Testis (tissue), 3 donors: ENCODE results near the gene PLEKHF1. TPM values are rescaled to one million over a fixed set of nuclear protein-coding genes. Genes with fewer than 3 reads are reported as not detected.
"Not testable (repeated sequence)": the region's sequence is repeated elsewhere in the genome, so short reads cannot be mapped to it uniquely, and the experiment has no call there.

Source experiments
- DNase-seq: peaks from one replicate; pipeline ENCODE4 v3.0.0-alpha.2; 2019
- H3K27ac ChIP-seq, 2 donors: fragments of 200-600 bp; sonication (generic); one replicate each; pipeline ENCODE4 v1.5.1; 2019
- H3K27me3 ChIP-seq: fragments of 200-600 bp; sonication (generic); one replicate; pipeline ENCODE4 v1.5.1; 2019
- H3K36me3 ChIP-seq: fragments of 200-600 bp; sonication (generic); one replicate; pipeline ENCODE4 v1.5.1; 2017; ENCODE audit warnings: low read depth; ENCODE audit errors: missing control alignments
- H3K4me1 ChIP-seq: fragments of 200-600 bp; sonication (generic); one replicate; pipeline ENCODE4 v1.5.1; 2019
- H3K4me3 ChIP-seq, 2 donors: fragments of 200-600 bp; sonication (generic); one replicate each; pipeline ENCODE4 v1.5.1; 2017 to 2019
- H3K9me3 ChIP-seq: fragments of 200-600 bp; sonication (generic); one replicate; pipeline ENCODE4 v1.5.1; 2017
- POLR2A ChIP-seq: fragments of 450-650 bp; IDR thresholded peaks from one replicate; pipeline ENCODE4 v1.6.1; 2017; ENCODE audit warnings: antibody characterized with exemption, mild to moderate bottlenecking, moderate library complexity
- WGBS, 2 donors: methylation state at CpG; one replicate each; pipeline ENCODE4 v1.1.5; 2018; 5-methylcytosine and 5-hydroxymethylcytosine counted together
- intact Hi-C: fragments of 100-400 bp; cut with DNase I; formaldehyde crosslinking; loops from one replicate; pipeline ENCODE4 v1.15.1; 2023; ENCODE audit warnings: low total_unique reads
- polyA plus RNA-seq: library from polyadenylated mRNA; stranded (reverse); fragments of 350-450 nt; fragmentation: Illumina TruSeq; extraction: RNeasy Lipid Tissue Mini Kit (QIAGEN cat#74804); gene quantifications from one replicate; pipeline ENCODE4 v1.2.3, GENCODE V29; 2014; ENCODE audit warnings: low read depth, low replicate concordance; ENCODE audit not compliant: insufficient read depth
- total RNA-seq, 2 donors: library from RNA; depleted of rRNA; stranded (reverse); fragments of >200 nt; gene quantifications; one replicate each; pipeline ENCODE4 v1.2.3, GENCODE V29; 2016
- TF ChIP-seq, protein P1 (sequence below), 3 experiments: fragments of 450-650 bp in 2 of 3; fragments of 200-600 bp in 1 of 3; sonication (generic) in 1 of 3; IDR thresholded peaks; one replicate each; pipeline ENCODE4 v1.5.1; 2016 to 2019; ENCODE audit warnings: antibody characterized with exemption in 3 of 3, mild to moderate bottlenecking in 2 of 3, moderate library complexity in 1 of 3

The PLEKHF1 gene
- total and polyA plus RNA-seq, 3 donors from 2014 or later = 6.3 to 26.2 (median 13.5) TPM

DNA sequence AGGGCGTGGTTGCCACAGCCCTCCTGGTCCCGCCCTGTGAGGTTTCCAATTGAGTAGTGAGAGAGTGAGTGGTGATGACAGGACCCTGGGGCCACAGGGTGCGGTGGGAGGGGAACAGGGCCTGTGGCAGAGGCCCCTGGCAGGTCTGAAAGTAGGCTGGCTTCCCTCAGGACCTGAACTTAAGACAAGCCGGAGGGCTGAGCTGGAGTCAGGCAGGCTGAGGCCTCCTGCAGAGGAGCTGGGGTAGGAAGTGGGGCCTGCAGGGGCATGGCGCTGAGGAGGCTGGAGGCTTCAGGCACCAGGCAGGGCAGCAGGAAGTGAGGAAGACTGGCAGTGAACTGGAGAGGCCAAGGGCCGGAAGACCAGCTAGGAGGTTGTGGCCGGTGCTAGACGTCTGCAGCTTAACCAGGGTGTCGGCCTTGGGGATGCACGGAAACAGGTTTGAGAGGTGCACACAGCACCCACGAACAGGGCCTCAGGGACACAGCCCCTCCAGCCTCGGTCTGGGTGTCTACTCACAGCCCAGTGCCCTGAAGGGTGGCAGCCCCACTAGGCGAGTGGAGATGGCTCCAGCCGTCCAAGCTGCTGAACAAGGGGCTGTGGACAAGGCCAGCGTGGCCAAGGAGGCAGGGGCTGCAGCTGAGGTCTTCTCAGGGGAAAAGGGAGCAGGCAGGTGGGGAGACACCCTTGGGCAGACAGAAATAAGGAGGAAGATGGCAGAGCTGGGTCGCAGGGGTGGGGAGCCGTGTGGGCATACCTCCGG, 41.4 kb upstream of the PLEKHF1 start:
- TF ChIP-seq, protein P1, sequence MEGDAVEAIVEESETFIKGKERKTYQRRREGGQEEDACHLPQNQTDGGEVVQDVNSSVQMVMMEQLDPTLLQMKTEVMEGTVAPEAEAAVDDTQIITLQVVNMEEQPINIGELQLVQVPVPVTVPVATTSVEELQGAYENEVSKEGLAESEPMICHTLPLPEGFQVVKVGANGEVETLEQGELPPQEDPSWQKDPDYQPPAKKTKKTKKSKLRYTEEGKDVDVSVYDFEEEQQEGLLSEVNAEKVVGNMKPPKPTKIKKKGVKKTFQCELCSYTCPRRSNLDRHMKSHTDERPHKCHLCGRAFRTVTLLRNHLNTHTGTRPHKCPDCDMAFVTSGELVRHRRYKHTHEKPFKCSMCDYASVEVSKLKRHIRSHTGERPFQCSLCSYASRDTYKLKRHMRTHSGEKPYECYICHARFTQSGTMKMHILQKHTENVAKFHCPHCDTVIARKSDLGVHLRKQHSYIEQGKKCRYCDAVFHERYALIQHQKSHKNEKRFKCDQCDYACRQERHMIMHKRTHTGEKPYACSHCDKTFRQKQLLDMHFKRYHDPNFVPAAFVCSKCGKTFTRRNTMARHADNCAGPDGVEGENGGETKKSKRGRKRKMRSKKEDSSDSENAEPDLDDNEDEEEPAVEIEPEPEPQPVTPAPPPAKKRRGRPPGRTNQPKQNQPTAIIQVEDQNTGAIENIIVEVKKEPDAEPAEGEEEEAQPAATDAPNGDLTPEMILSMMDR (IDR thresholded peaks at IDR 0.05) = no peak
- no peak for TF ChIP-seq POLR2A
- no peak for DNase-seq
- 90 to 93% methylated on average over 14 to 18 of the region's 18 CpGs for WGBS, 2 donors
- no peak overlapping the region for H3K4me3 ChIP-seq
- no peaks in the 10 kb centered on the region for H3K9me3 ChIP-seq
- H3K4me1 ChIP-seq = no peaks in the 10 kb centered on the region
- intact Hi-C loops = no loop called here
- no peaks in the 10 kb centered on the region for H3K27me3 ChIP-seq
- H3K27ac ChIP-seq = no peak overlapping the region
- no peaks in the 10 kb centered on the region for H3K36me3 ChIP-seq

DNA sequence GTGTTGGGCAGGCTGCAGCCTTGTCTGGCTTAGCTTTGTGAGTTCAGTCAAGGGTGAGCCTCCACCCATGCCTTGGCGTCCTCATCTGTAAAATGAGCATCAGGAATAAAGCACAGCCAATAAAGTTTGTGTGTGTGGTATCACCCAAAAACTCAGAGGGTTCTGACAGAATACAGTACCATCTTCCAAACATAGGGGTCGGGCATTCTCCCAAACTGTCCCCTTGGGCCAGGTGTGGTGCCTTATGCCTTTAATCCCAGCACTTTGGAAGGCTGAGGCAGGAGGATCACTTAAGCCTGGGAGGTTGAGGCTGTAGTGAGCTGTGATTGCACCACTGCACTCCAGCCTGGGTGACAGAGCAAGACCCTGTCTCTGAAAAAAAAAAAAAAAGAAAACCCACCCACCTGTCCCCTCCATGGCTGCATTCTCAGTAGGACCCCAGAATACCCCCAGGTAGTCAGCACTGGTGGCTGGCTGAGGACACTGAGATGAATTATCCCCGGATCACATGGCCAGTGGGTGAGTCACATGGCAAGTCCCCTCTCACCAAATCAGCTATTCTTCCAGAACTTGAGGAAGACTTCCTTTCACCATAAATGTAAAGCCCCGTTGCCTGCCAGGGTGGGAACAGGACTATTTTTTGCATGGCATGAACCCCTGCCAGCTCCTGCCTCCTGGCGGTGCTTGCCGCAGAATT, 40.6 kb upstream of the PLEKHF1 start:
- DNase-seq = no peak
- Histone ChIP-seq H3K9me3 (no peaks in the 10 kb centered on the region), H3K36me3 (no peaks in the 10 kb centered on the region), H3K27ac (no peak overlapping the region), H3K4me3 (no peak overlapping the region), H3K4me1 (no peaks in the 10 kb centered on the region), H3K27me3 (no peaks in the 10 kb centered on the region)
- TF ChIP-seq, protein P1 (IDR thresholded peaks at IDR 0.05) = no peak
- no peak for TF ChIP-seq POLR2A
- 94% methylated on average over 6 of the region's 6 CpGs for WGBS, 2 donors
- intact Hi-C loops = no loop called here

DNA sequence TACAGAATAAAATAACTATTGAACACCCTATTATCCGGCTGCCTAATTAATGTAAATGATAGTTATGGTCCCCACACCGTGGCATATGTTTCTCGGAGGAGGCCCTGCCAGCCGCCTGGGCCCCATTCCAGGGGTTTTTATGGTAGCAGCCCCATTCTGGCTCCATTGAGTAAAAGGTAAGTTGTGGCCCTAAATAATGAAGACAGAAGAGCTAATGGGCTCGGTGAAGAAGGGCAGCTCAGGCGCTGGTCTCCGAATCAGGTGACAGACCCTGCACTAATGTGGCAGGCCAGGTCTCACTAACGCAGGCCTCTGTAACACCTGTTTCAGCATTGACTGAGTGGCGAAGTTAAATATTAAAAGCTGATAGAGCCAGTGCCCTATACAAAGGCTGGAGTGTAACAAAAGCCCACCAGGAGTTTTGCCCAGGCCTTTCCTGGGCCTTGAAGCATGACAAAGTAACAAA, 40.0 kb upstream of the PLEKHF1 start:
- intact Hi-C loops = no loop called here
- TF ChIP-seq, protein P1 (IDR thresholded peaks at IDR 0.05) = no peak
- TF ChIP-seq POLR2A = no peak
- DNase-seq = no peak
- H3K9me3 ChIP-seq = no peaks in the 10 kb centered on the region
- WGBS, 2 donors = 85 to 86% methylated on average over 9 of the region's 9 CpGs
- no peaks in the 10 kb centered on the region for H3K27me3 ChIP-seq
- no peak overlapping the region for H3K4me3 ChIP-seq
- H3K4me1 ChIP-seq = no peaks in the 10 kb centered on the region
- H3K36me3 ChIP-seq = no peaks in the 10 kb centered on the region
- H3K27ac ChIP-seq = no peak overlapping the region

DNA sequence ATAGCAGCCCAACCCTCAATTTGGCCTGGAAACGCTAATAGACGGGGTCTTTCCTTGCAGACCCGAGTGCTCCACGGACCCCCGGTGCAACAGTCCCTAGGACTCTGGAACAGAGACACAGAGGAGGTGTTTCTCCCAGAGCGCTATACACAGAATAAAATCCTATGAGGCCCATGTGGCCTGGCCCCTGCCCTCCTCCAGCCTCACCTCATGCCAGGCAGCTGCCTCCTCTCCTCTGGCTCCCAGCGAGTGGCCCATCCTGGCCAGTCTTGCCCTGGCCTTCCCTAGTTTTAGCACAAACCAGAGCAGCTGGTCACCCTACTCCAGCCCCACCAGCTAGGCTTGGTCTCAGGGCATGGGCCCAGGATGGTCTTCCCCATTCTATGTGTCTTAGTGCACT, 38.9 kb upstream of the PLEKHF1 start:
- H3K27me3 ChIP-seq = no peaks in the 10 kb centered on the region
- H3K4me3 ChIP-seq = no peak overlapping the region
- WGBS, 2 donors = 95 to 96% methylated on average over 4 to 7 of the region's 7 CpGs
- TF ChIP-seq, protein P1 (IDR thresholded peaks at IDR 0.05) = no peak
- TF ChIP-seq POLR2A = no peak
- DNase-seq = no peak
- H3K9me3 ChIP-seq = no peaks in the 10 kb centered on the region
- H3K4me1 ChIP-seq = no peaks in the 10 kb centered on the region
- intact Hi-C loops = no loop called here
- no peak overlapping the region for H3K27ac ChIP-seq
- H3K36me3 ChIP-seq = no peaks in the 10 kb centered on the region

DNA sequence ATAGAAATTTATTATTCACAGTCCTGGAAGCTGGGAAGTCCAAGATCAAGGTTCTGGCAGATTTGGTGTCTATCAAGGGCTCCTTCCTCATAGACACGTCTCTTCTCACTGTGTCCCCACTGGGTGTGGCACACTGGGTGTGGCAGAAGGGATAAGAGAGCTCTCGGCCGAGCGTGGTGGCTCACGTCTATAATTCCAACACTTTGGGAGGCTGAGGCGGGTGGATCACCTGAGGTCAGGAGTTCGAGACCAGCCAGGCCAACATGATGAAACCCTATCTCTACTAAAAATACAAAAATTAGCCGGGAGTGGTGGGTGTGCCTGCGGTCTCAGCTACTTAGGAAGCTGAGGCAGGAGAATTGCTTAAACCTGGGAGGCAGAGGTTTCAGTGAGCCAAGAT, 38.4 kb upstream of the PLEKHF1 start:
- 93 to 95% methylated on average over 9 of the region's 9 CpGs for WGBS, 2 donors
- DNase-seq, intact Hi-C loops: not testable (repeated sequence)

More for the DNA sequence above, 38.4 kb upstream of the PLEKHF1 start:
- H3K36me3 ChIP-seq, H3K4me3 ChIP-seq, H3K4me1 ChIP-seq, H3K9me3 ChIP-seq, H3K27ac ChIP-seq, H3K27me3 ChIP-seq: not testable (repeated sequence)
